K562 (cell line): Measurements from ENCODE around the gene ACAP2.

Source experiments
- BRCA1 ChIP-seq, 2 experiments: fragments of 450-650 bp in 1 of 2; sonication (generic) in 1 of 2; formaldehyde crosslinking in 1 of 2; IDR thresholded peaks; 2 replicates each; pipeline versions ENCODE4 v1.5.0 to v1.6.1; 2017 to 2020; ENCODE audit warnings: mild to moderate bottlenecking in 1 of 2, missing genetic modification reagents in 1 of 2
- CEBPB ChIP-seq: fragments of 450-650 bp; IDR thresholded peaks from 2 replicates; pipeline ENCODE4 v1.6.1; 2016; ENCODE audit warnings: missing genetic modification characterization, missing compliant biosample characterization
- CTCF ChIP-seq, 3 experiments: IDR thresholded peaks in 2 of 3; conservative IDR thresholded peaks in 1 of 3; 2 replicates each; pipeline ENCODE4 v1.5.1; 2011 to 2012; ENCODE audit warnings: low read length in 3 of 3, mild to moderate bottlenecking in 3 of 3, control low read depth in 2 of 3, improper control_type of control experiment in 1 of 3, inconsistent platforms in 1 of 3, low read depth in 1 of 3, mixed read lengths in 1 of 3, moderate library complexity in 1 of 3; ENCODE audit not compliant: insufficient read depth in 2 of 3
- EP300 ChIP-seq: IDR thresholded peaks from 2 replicates; pipeline ENCODE4 v1.6.1; 2012; ENCODE audit warnings: low read length, improper control_type of control experiment
- KAT2B ChIP-seq: IDR thresholded peaks from one replicate; pipeline ENCODE4 v1.6.1; 2012; ENCODE audit warnings: low read depth, mild to moderate bottlenecking, control low read depth, inconsistent platforms, low read length, moderate library complexity
- REST ChIP-seq, 2 experiments: fragments of 450-650 bp; formaldehyde crosslinking in 1 of 2; IDR thresholded peaks; 2 replicates each; pipeline versions ENCODE4 v1.4.0 to v1.6.1; 2014 to 2020; ENCODE audit warnings: mild to moderate bottlenecking in 2 of 2, borderline replicate concordance in 1 of 2, low read depth in 1 of 2
- SNRNP70 ChIP-seq: fragments of 200-400 bp; formaldehyde crosslinking; optimal IDR thresholded peaks from 2 replicates; pipeline ENCODE3; 2017; ENCODE audit warnings: low read depth, low read length
- TBL1XR1 ChIP-seq, 2 experiments: IDR thresholded peaks; 2 replicates each; pipeline ENCODE4 v1.6.1; 2012; ENCODE audit warnings: improper control_type of control experiment in 2 of 2, low read length in 2 of 2, mild to moderate bottlenecking in 1 of 2
- ZNF124 ChIP-seq: sonication (generic); formaldehyde crosslinking; IDR thresholded peaks from 2 replicates; pipeline ENCODE4 v1.8.1; 2022; ENCODE audit warnings: missing genetic modification reagents
- ZNF766 ChIP-seq: fragments of 200-800 bp; sonication (Bioruptor generic); conservative IDR thresholded peaks from 2 replicates; pipeline ENCODE4 v1.6.1; 2016; ENCODE audit warnings: missing genetic modification characterization, missing compliant biosample characterization

GRCh38 chr3:195245531-195245951 lies 197.3 kb downstream of the ACAP2 start:
- TF ChIP-seq CTCF (IDR thresholded peaks at IDR 0.05 in 2 of 3, conservative IDR thresholded peaks at IDR 0.05 in 1 of 3; ENCODE audit: insufficient read depth in 2 of 3, low read depth in 1 of 3, low read length in 3 of 3) (no peak), EP300 (no peak), KAT2B (no peak), ZNF766 (no peak), CEBPB (tag) (no peak), BRCA1 (IDR thresholded peaks at IDR 0.05) (no peak), BRCA1 (CRISPR knock-in tag; IDR thresholded peaks at IDR 0.05) (no peak), TBL1XR1 (IDR thresholded peaks at IDR 0.05; ENCODE audit: low read length in 2 of 2) (no peak), REST (IDR thresholded peaks at IDR 0.05; ENCODE audit: borderline replicate concordance) (no peak), REST (CRISPR knock-in tag; IDR thresholded peaks at IDR 0.05; ENCODE audit: low read depth) (no peak), ZNF124 (no peak), SNRNP70 (no peak)
